COLO668 (cell line): ENCODE data around the gene NEUROG1.
"Not testable (repeated sequence)": the region's sequence is repeated elsewhere in the genome, so short reads cannot be mapped to it uniquely, and the experiment has no call there.

Experiments
- DNase-seq: peaks from one replicate; lab custom pipeline; 2025; ENCODE audit not compliant: unreplicated experiment; lab: John Stamatoyannopoulos, UW

Gene NEUROG1

GRCh38 chr5:135495531-135495930, 40.2 kb downstream of the NEUROG1 start:
- DNase-seq: not testable (repeated sequence)

GRCh38 chr5:135494196-135494595, 41.6 kb downstream of the NEUROG1 start:
- DNase-seq: no peak

GRCh38 chr5:135493406-135494180, 42.2 kb downstream of the NEUROG1 start:
- DNase-seq: no peak

- peak; percentile 31 for DNase-seq
Observed at GRCh38 chr5:135492319-135492626, 43.5 kb downstream of the NEUROG1 start.

- peak; percentile 84 for DNase-seq
Observed at GRCh38 chr5:135491552-135492318, 44.0 kb downstream of the NEUROG1 start.

GRCh38 chr5:135491038-135491551, 44.7 kb downstream of the NEUROG1 start:
- peak; percentile 27 for DNase-seq

- DNase-seq: peak; percentile 50
Observed at GRCh38 chr5:135490245-135491037, 45.3 kb downstream of the NEUROG1 start.

GRCh38 chr5:135489466-135490244, 46.1 kb downstream of the NEUROG1 start:
- DNase-seq: peak; percentile 50

GRCh38 chr5:135488727-135489465, 46.9 kb downstream of the NEUROG1 start:
- DNase-seq: peak; percentile 69

GRCh38 chr5:135487839-135488514, 47.8 kb downstream of the NEUROG1 start:
- no peak for DNase-seq

- DNase-seq: no peak
Observed at GRCh38 chr5:135487037-135487395, 48.7 kb downstream of the NEUROG1 start.

- no peak for DNase-seq
Observed at GRCh38 chr5:135486131-135487036, 49.4 kb downstream of the NEUROG1 start.

GRCh38 chr5:135484674-135485086, 51.1 kb downstream of the NEUROG1 start:
- DNase-seq: peak; percentile 3
